Activated CD8-positive, alpha-beta memory T cell treated with anti-CD3 and anti-CD28 coated beads for 36 hours (primary cell): ENCODE data around the gene FBXL20. TPM values are rescaled to one million over a fixed set of nuclear protein-coding genes. Genes with fewer than 3 reads are reported as not detected.
"Not testable (repeated sequence)": the region's sequence is repeated elsewhere in the genome, so short reads cannot be mapped to it uniquely, and the experiment has no call there.

ENCODE experiments used
- CTCF ChIA-PET: fragments of 350-600 bp; sonication (Branson Sonifier 250); formaldehyde crosslinking; loops from one replicate; lab custom pipeline; 2021; ENCODE audit warnings: antibody characterized with exemption; lab: Charles Lee
- POLR2A ChIA-PET: fragments of 350-600 bp; sonication (Branson Sonifier 250); formaldehyde crosslinking; loops from one replicate; lab custom pipeline; 2021; ENCODE audit warnings: antibody characterized with exemption; lab: Charles Lee
- total RNA-seq, 2 experiments: library from RNA; stranded (reverse); gene quantifications; one replicate each; pipeline ENCODE4 v1.2.3, GENCODE V29; 2021

Gene FBXL20
- total RNA-seq, 2 experiments from 2014 or later: 24.9 to 25.2 TPM

DNA sequence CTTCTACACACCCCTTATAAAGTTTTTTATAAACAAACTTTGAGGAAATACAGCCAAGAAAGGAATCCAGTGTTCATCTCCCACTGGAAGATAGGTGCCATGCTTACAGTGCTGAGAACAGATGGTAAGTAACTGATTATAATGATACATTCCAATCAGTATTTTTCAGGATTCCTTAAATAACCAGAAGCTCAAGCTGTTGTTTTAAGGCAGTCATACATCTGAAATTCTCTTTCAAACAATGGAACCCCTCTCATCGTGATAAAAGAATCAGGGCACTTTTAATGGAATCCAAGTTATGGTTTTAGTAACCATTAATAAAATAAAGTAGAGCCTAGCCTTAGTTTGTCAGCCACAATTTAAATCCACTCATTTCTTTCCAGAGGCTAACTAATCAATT lies 119.6 kb downstream of the FBXL20 start:
- POLR2A ChIA-PET: interaction anchor here (0.6 kb wide), 1 partner anchor 12 kb away, joined by 3 read pairs; no protein-coding TSS in a partner anchor
- CTCF ChIA-PET: interaction anchor here (1.1 kb wide), 1 partner anchor 37 kb away, joined by 3 read pairs; no protein-coding TSS in a partner anchor

DNA sequence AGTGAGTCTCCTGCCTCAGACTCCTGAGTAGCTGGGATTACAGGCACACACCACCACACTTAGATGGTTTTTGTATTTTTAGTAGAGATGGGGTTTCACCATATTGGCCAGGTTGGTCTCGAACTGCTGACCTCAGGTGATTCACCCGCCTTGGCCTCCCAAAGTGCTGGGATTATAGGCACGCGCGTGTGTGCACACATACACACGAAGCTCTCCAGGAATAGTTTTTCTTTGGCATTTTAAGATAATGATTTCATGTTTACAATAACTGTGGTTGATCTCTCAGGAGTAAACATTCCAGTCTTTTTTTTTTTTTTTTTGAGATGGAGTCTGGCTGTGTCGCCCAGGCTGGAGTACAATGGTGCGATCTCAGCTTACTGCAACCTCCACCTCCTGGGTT lies 123.2 kb downstream of the FBXL20 start:
- POLR2A ChIA-PET, CTCF ChIA-PET: not testable (repeated sequence)

DNA sequence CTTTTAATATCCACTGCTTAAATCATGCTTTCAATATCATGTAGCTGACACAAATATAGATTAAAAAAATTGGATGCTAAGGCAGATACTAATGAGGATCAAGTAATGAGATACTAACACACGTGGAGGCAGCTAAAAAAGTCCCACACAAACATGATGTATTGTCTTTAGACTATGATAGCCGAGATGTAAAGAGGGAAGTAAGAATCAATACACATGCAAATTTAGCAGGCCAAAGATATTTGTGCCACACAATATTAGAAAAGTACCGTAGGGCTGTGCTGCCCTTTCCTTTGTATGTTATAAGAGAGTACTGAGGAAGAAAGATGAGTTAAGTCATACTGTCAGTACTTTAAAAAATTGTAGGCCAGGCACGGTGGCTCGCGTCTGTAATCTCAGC lies 124.3 kb downstream of the FBXL20 start:
- ChIA-PET POLR2A (no interaction called here), CTCF (no interaction called here)

DNA sequence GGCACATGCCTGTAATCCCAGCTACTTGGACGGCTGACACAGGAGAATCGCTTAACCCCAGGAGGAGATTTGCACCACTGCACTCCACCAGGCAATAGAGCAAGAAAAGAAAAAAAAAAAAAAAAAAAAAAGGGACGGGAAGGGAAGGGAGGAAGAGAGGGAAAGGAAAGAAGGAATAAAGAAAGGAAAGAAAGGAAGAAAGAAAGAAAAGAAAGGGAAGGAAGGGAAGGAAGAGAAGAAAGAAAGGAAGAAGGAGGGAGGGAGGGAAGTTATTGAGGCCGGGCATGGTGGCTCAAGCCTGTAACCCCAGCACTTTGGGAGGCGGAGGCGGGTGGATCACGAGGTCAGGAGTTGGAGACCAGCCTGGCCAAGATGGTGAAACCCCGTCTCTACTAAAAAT lies 125.3 kb downstream of the FBXL20 start:
- ChIA-PET CTCF (interaction anchor here (1.2 kb wide), 1 partner anchor 105 kb away, joined by 3 read pairs; no protein-coding TSS in a partner anchor), POLR2A (no interaction called here)

DNA sequence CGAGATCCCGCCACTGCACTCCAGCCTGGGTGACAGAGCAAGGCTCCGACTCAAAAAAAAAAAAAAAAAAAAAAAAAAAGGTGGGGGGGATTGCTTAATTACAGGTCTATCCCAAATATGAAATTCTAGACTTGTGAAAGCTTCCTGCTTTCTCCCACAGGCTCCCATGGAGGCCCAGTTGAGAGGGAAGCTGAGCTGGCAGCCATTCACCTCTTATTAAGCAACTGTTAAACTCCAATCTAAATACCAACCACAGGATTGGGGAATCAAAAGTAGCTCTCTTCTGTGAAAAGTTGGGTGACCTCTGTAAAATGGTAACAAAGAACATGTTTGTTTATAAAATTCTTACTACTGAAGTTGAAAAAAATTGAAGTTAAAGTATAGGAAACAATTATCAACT lies 129.9 kb downstream of the FBXL20 start:
- ChIA-PET POLR2A (no interaction called here), CTCF (interaction anchor here (0.7 kb wide), 1 partner anchor 156 kb away, joined by 7 read pairs; no protein-coding TSS in a partner anchor)

DNA sequence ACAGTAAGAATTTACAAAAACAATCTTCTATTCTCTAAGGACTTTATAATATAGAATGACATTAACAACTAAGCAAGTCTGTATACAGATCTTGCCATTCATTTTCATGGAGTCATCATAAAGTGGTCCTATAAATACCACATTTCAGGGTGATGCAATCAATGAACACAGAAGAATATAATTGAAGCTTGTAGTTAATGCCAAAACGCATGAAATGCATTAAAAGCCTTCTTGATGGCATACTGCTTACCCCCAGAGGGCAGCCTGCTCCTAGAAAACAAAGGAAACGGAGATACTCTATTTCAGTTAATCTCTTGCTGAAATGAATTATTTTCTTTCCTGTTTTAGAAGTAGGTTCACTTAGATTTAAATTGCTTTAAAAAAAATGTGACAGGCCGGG lies 130.5 kb downstream of the FBXL20 start:
- POLR2A ChIA-PET: no interaction called here
- CTCF ChIA-PET: interaction anchor here (0.9 to 1.1 kb wide), 2 partner anchors 61 to 123 kb away, joined by 4 read pairs; no protein-coding TSS in a partner anchor

DNA sequence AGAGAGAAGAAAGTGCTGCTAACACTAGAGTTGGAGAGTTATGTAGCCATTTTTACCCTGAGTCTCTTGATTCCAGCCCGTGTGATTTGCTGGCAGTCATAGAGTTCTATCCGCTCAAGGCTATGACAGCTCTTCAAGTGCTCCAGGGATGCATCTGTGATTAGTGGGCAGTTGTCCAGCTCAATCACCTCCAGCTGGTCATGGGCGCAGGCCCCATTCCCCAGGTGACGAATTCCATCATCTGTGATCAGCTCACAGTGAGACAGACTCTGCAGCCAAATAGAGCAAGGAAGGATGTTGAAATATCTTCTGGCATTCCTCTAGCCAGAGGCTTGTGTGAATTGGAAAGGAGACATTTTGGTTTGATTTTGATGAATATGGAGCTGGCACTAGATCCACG lies 137.3 kb downstream of the FBXL20 start:
- POLR2A ChIA-PET: no interaction called here
- CTCF ChIA-PET: interaction anchor here (1.7 kb wide), 1 partner anchor 57 kb away, joined by 4 read pairs; no protein-coding TSS in a partner anchor

DNA sequence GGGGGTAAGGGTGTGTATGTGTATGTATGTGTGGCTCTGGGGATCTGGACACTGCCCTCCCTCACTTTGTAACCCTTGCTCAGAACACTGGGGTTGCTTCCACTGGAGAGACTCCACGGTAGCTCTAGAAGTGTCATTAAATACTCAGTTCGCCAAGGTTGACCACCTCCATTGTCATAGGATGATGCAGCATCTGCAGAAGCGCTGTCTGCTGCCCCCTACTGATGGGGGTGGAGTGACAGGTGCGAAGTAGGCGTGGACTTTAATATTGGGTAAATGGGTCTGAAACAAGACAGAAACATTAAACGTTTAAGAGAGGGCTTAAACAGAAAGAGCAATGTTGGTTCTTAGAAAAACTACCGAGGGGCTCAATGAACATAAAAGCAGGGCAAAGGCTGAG lies 140.1 kb downstream of the FBXL20 start:
- CTCF ChIA-PET: interaction anchor here (0.6 kb wide), 1 partner anchor 120 kb away, joined by 3 read pairs; no protein-coding TSS in a partner anchor
- POLR2A ChIA-PET: no interaction called here

DNA sequence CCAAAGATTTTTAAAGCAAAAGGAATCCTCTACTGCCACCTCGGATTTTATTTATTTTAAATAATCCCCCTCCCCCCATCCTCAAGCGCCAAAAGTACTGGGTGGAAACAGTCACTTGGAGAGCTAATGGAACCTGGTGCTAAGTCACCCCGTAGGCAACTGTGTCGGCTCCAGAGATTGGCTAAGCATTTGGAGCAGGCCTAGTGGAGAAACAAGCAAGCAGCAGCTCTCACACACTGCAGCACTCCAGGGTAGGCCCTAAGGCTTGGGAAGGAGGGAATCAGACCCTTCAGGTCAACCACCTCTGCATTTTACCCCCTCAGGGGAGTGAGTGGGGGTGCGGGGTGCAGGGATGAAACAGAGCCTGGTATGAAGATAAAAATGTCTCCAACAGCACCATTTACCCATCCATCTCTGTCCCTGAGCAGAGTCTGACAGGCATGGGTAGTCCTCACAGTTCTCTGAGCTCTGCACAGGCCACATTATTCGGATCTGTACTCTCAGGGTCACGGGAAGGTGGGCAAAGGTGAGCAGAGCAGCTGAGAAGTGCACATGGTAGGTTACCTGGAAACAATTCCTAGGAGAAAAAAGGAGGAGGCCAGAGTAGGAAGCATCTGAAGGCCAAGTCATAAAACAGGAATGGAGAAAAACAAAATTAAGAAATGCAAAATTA lies 148.5 kb downstream of the FBXL20 start:
- POLR2A ChIA-PET: no interaction called here

DNA sequence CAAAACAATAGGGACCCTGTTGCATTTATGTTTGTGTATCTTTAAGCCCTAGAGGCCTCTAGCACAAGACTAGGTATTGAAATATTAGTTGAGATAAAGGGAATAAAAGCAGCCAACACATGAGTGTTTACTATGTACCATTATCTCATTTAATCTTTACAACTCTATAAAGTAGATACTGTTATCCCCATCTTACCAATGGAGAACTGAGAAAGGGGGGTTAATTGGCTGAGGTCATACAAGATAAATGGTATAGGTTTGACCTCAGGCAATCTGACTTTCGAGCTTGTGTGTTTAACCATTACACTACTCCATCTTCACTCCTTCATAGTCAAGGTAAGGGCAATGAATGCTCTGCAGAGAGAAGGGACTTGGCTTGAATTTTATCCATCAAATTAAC lies 149.4 kb downstream of the FBXL20 start:
- CTCF ChIA-PET: interaction anchor here (0.6 to 1.6 kb wide), 2 partner anchors 45 to 369 kb away, joined by 3 to 6 read pairs; no protein-coding TSS in a partner anchor
- POLR2A ChIA-PET: no interaction called here

More for the DNA sequence above, 148.5 kb downstream of the FBXL20 start:
- CTCF ChIA-PET: interaction anchor here (1.0 to 1.6 kb wide), 3 partner anchors 9 to 46 kb away, joined by 4 to 6 read pairs (median 5); no protein-coding TSS in a partner anchor

DNA sequence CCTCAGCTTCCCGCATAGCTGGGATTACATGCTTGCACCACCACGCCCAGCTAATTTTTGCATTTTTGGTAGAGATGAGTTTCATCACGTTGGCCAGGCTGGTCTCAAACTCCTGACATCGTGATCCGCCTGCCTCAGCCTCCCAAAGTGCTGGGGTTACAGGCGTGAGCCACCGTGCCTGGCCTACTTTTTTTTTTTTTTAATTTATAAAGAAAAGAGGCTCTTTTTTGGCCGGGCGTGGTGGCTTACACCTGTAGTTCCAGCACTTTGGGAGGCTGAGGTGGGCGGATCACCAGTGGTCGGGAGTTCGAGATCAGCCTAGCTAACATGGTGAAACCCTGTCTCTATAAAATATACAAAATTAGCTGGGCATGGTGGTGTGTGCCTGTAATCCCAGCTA lies 151.3 kb downstream of the FBXL20 start:
- POLR2A ChIA-PET: not testable (repeated sequence)

DNA sequence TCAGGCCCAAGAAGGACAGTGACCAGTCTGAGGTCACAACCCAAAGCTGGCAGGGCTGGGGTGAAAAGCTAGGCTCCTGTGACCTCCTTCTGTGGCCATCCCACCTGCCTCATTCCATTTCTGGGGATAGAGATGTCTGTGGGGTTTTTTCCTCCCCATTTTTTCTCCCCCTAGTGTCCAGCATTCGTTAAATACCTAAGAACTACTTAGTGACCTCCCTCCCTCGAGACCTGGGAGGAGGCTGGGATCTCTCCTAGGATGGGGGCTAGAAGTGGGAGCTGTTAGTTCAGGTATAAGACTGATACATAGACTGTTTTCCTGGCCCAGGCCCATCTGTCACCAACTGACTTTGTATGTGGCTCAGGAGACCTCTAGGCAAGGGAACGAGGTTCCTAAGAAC lies 155.2 kb downstream of the FBXL20 start:
- CTCF ChIA-PET: interaction anchor here (0.5 to 3.7 kb wide), 5 partner anchors 10 to 262 kb away, joined by 3 to 65 read pairs (median 3); no protein-coding TSS in a partner anchor
- POLR2A ChIA-PET: interaction anchor here (0.9 kb wide), 1 partner anchor 39 kb away, joined by 3 read pairs; no protein-coding TSS in a partner anchor

More for the DNA sequence above, 151.3 kb downstream of the FBXL20 start:
- CTCF ChIA-PET: interaction anchor here (0.6 to 2.8 kb wide), 3 partner anchors 11 to 144 kb away, joined by 3 to 9 read pairs (median 4); no protein-coding TSS in a partner anchor

DNA sequence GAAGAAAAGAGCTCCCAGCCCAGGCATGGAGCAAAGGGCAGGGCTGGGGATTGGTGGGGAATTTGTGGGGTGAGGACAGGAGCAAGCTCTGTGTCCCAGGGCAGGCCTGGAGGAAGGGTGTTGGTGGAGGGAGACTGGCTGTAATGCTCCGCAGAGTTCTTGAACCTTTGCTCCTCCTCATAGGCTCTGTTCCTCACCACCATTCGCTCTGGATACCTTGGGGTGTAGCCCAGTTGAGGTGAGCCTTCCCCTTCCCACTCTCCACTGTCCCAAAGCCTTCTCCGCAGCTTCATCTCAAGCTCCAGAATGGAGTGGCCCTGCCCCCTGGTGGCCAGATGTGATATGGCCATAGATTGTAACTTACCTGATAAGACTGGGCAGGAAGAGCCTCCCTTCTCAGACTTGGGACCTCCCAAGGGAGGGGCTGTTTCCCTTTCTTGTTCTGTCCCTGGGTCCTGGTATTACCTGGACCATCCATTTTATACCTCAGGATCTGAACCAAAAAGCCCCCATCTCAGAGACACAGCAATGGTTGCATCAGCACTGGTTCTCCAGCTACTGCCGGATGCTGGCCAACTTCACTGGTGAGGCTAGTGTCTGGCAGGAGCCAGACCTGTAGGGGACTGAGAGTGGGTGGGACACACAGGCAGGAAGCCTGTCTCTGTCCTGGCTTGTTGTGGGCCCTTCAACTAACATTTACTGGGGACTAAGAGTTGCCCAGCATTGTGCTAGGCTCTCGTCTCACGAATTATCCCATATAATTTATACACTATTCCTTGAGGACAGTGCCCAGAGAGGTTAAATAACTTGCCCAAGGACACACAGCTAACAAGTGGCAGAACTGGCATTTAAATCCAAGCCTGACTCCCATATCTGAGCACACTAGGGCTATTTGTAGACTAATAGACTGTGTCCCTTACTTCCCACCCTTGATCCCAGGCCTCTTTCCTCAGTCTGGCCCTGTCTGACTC lies 156.5 kb downstream of the FBXL20 start:
- ChIA-PET CTCF (interaction anchor here (0.6 to 3.7 kb wide), 27 partner anchors 9 to 979 kb away, joined by 3 to 65 read pairs (median 4); partner anchors contain the start of gene RPL19), POLR2A (interaction anchor here (0.5 to 1.2 kb wide), 6 partner anchors 38 to 376 kb away, joined by 3 to 6 read pairs (median 3); no protein-coding TSS in a partner anchor)

DNA sequence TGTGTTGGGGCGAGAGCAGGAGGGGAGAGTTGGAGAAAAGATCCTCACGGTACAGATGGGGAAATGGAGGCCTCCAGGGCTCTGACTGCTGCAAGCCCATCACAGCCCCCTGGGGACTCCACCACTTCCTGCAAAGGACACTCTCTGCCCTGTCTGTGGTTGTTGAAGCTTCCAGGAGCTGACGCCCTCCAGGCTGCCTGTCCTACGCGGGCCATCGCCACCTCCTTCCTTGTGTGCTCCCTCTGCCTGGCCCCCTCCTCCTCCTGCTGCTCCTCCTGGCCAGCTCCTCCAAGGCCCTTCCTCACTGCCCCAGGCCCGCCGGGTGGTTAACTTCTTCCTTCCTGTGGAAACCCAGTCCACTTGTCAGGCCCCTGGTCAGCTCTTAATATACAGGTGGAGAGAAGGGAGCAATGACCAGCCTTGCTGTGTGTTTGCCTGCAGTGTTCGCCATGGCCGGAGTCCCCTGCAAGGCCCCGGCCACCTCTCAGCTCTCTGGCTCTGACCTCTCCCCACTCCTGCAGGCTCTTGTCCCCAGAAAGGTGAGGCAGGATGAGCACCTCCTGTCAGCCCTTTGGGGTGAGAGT lies 157.3 kb downstream of the FBXL20 start:
- CTCF ChIA-PET: interaction anchor here (0.6 to 3.7 kb wide), 25 partner anchors 8 to 978 kb away, joined by 3 to 65 read pairs (median 4); partner anchors contain the start of gene RPL19
- POLR2A ChIA-PET: interaction anchor here (0.5 to 1.2 kb wide), 5 partner anchors 13 to 360 kb away, joined by 3 to 6 read pairs (median 3); no protein-coding TSS in a partner anchor

DNA sequence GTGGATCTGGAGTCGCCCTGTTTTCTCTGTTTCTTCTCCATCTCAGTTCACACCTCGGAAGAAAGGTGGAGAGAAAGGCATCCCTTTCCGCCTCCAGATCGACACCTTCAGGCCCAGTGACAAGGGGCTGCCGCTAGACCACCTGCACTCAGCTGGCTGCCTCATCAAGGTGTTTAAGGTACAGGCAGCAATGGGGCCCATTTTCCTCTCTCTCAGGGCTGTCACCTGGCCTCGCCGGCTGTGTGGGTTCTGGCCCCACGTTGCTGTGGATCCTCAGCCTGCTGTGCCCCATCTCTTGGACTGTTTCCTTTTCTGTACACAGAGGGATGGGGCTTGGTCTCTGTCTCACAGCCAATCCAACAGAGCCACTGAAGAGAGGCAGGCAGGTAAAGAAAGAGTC lies 158.3 kb downstream of the FBXL20 start:
- CTCF ChIA-PET: interaction anchor here (0.7 to 13.6 kb wide), 4 partner anchors 10 to 131 kb away, joined by 4 to 205 read pairs (median 9); no protein-coding TSS in a partner anchor

DNA sequence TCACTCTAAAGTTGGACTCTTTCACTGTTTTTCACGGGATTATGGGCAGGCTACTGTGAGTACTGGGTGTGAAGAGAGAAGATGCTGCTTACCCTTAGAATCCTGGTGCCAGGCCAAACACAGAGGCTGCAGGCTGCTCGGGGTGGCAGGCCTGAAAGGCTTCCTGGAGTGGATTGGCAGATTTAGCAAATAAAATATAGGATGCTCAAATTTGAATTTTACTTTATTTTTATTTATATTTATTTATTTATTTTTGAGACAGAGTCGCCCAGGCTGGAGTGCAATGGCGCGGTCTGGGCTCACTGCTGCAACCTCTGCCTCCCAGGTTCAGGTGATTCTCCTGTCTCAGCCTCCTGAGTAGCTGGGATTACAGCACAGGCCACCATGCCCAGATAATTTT lies 160.8 kb downstream of the FBXL20 start:
- CTCF ChIA-PET: interaction anchor here (2.9 to 13.6 kb wide), 2 partner anchors 9 to 34 kb away, joined by 14 to 205 read pairs; no protein-coding TSS in a partner anchor
- POLR2A ChIA-PET: no interaction called here

More for the DNA sequence above, 158.3 kb downstream of the FBXL20 start:
- POLR2A ChIA-PET: no interaction called here

DNA sequence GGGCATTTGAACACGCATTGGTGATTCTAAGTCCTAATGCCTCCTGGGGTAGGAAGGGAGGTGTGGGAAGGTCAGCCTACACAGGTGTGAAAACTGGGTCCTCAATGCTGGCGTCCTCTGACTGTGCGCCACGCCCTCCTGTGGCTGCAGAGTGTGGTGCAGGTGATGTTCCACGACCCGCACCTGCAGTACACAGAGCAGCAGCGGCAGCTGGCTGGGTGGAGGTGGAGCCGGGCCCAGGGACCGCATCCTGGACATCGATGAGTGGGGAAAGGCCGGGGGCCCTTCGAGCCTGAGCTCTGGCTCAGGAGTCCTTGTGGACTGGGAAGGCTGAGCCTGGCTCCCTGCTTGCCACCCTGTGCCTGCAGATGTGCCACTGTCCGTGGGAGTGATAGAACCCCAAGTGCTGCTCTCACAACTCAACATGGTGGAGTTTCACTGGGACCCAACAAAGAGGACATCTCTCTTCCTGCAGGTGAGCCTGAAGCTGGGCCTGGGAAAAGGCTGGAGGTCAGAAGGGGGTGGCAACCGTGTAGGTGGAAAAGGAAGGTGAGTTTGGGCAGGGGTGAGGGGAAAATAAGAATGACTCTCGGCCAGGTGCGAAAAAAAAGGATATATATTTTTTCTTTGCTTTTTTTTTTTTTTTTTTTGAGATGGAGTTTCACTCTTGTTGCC lies 161.6 kb downstream of the FBXL20 start:
- POLR2A ChIA-PET: no interaction called here
- CTCF ChIA-PET: interaction anchor here (0.6 to 13.6 kb wide), 5 partner anchors 9 to 257 kb away, joined by 3 to 205 read pairs (median 4); no protein-coding TSS in a partner anchor
